H9 (cell line): ENCODE measurements around the gene ZCWPW2. TPM values are rescaled to one million over a fixed set of nuclear protein-coding genes. Genes with fewer than 3 reads are reported as not detected.

Experiments used
- DNase-seq: peaks from one replicate; pipeline ENCODE4 v3.0.0-alpha.2; 2017
- H2AFZ ChIP-seq: one replicate; pipeline ENCODE4 v1.6.1; 2013; ENCODE audit warnings: mild to moderate bottlenecking, low read length, control low read depth, moderate library complexity
- H2AK5ac ChIP-seq: 2 replicates; pipeline ENCODE4 v1.6.1; 2013; ENCODE audit warnings: low read length, control low read depth, mixed read lengths; ENCODE audit not compliant: insufficient read length
- H2BK120ac ChIP-seq: one replicate; pipeline ENCODE4 v1.6.1; 2013; ENCODE audit warnings: low read depth, mild to moderate bottlenecking, low read length, control low read depth, inconsistent platforms; ENCODE audit not compliant: poor library complexity, severe bottlenecking
- H2BK12ac ChIP-seq: 2 replicates; pipeline ENCODE4 v1.6.1; 2013; ENCODE audit warnings: low read length, control low read depth, mixed read lengths, low read depth; ENCODE audit not compliant: insufficient read length
- H2BK15ac ChIP-seq: 2 replicates; pipeline ENCODE4 v1.6.1; 2013; ENCODE audit warnings: low read depth, low read length, control low read depth
- H2BK20ac ChIP-seq: one replicate; pipeline ENCODE4 v1.6.1; 2013; ENCODE audit warnings: low read depth, mild to moderate bottlenecking, low read length, control low read depth, inconsistent platforms; ENCODE audit not compliant: poor library complexity, severe bottlenecking
- H2BK5ac ChIP-seq: 2 replicates; pipeline ENCODE4 v1.6.1; 2013; ENCODE audit warnings: low read length, control low read depth, mixed read lengths; ENCODE audit not compliant: insufficient read length
- H3K14ac ChIP-seq: 2 replicates; pipeline ENCODE4 v1.6.1; 2013; ENCODE audit warnings: low read length, control low read depth; ENCODE audit not compliant: insufficient read depth
- H3K18ac ChIP-seq: 2 replicates; pipeline ENCODE4 v1.6.1; 2013; ENCODE audit warnings: low read depth, mild to moderate bottlenecking, mixed read lengths, low read length, control low read depth; ENCODE audit not compliant: insufficient read length
- H3K23ac ChIP-seq: 2 replicates; pipeline ENCODE4 v1.6.1; 2013; ENCODE audit warnings: low read length, control low read depth, mixed read lengths, low read depth; ENCODE audit not compliant: insufficient read length
- H3K23me2 ChIP-seq: 2 replicates; pipeline ENCODE4 v1.6.1; 2013; ENCODE audit warnings: low read depth, mild to moderate bottlenecking, mixed read lengths, low read length, control low read depth; ENCODE audit not compliant: insufficient read length, poor library complexity, severe bottlenecking
- H3K27ac ChIP-seq: 2 replicates; pipeline ENCODE4 v1.5.1; 2013; ENCODE audit warnings: low read length, control low read depth, mixed read lengths, low read depth; ENCODE audit not compliant: insufficient read length
- H3K27me3 ChIP-seq: 2 replicates; pipeline ENCODE4 v1.6.1; 2013; ENCODE audit warnings: low read length, control low read depth, inconsistent platforms; ENCODE audit not compliant: insufficient read depth
- H3K4ac ChIP-seq: 2 replicates; pipeline ENCODE4 v1.6.1; 2013; ENCODE audit warnings: low read depth, mild to moderate bottlenecking, control low read depth, inconsistent platforms, low read length, moderate library complexity
- H3K4me1 ChIP-seq: 2 replicates; pipeline ENCODE4 v1.6.1; 2013; ENCODE audit warnings: low read length, control low read depth, inconsistent platforms; ENCODE audit not compliant: insufficient read depth
- H3K4me2 ChIP-seq: 2 replicates; pipeline ENCODE4 v1.6.1; 2013; ENCODE audit warnings: low read length, control low read depth, mixed read lengths; ENCODE audit not compliant: insufficient read length, insufficient read depth
- H3K56ac ChIP-seq: 2 replicates; pipeline ENCODE4 v1.6.1; 2013; ENCODE audit warnings: low read depth, mild to moderate bottlenecking, mixed read lengths, low read length, control low read depth; ENCODE audit not compliant: insufficient read length
- H3K79me1 ChIP-seq: 2 replicates; pipeline ENCODE4 v1.6.1; 2013; ENCODE audit warnings: low read depth, mild to moderate bottlenecking, moderate library complexity, low read length, control low read depth, inconsistent platforms; ENCODE audit not compliant: insufficient read depth, poor library complexity, severe bottlenecking
- H3K79me2 ChIP-seq: 2 replicates; pipeline ENCODE4 v1.6.1; 2013; ENCODE audit warnings: low read length, control low read depth, inconsistent platforms; ENCODE audit not compliant: insufficient read depth
- H3K9ac ChIP-seq: 2 replicates; pipeline ENCODE4 v1.6.1; 2013; ENCODE audit warnings: low read length, control low read depth, mixed read lengths; ENCODE audit not compliant: insufficient read length; ENCODE audit errors: extremely low read depth
- H3K9me3 ChIP-seq: one replicate; pipeline ENCODE4 v1.6.1; 2013; ENCODE audit warnings: low read depth, low read length, inconsistent platforms; ENCODE audit not compliant: control insufficient read depth
- H3T11ph ChIP-seq: one replicate; pipeline ENCODE4 v1.6.1; 2013; ENCODE audit warnings: mild to moderate bottlenecking, low read length, control low read depth, inconsistent platforms
- H4K20me1 ChIP-seq: one replicate; pipeline ENCODE4 v1.6.1; 2013; ENCODE audit not compliant: control insufficient read depth, insufficient read length, insufficient read depth
- H4K5ac ChIP-seq: 2 replicates; pipeline ENCODE4 v1.6.1; 2013; ENCODE audit warnings: low read depth, mild to moderate bottlenecking, mixed read lengths, low read length, control low read depth; ENCODE audit not compliant: insufficient read length
- H4K8ac ChIP-seq: replicated peaks from 2 replicates; pipeline ENCODE4 v1.6.1; 2013; ENCODE audit warnings: low read length, control low read depth, mixed read lengths, low read depth; ENCODE audit not compliant: insufficient read length
- H4K91ac ChIP-seq: 2 replicates; pipeline ENCODE4 v1.6.1; 2013; ENCODE audit warnings: low read depth, mild to moderate bottlenecking, moderate library complexity, mixed read lengths, low read length, control low read depth; ENCODE audit not compliant: insufficient read length
- H3K27ac Mint-ChIP-seq, 3 experiments: 2 replicates in 2 of 3; 3 replicates in 1 of 3; pipeline ENCODE4 v1.8.0; 2020 to 2021; ENCODE audit warnings: mixed read lengths in 3 of 3, mild to moderate bottlenecking in 1 of 3, moderate library complexity in 1 of 3
- H3K27me3 Mint-ChIP-seq: 2 replicates; pipeline ENCODE4 v1.8.0; 2021; ENCODE audit warnings: low read depth, mild to moderate bottlenecking, moderate library complexity, mixed read lengths
- H3K36me3 Mint-ChIP-seq, 3 experiments: 2 replicates in 2 of 3; 3 replicates in 1 of 3; pipeline ENCODE4 v1.8.0; 2020 to 2021; ENCODE audit warnings: low read depth in 3 of 3, mixed read lengths in 3 of 3; ENCODE audit not compliant: insufficient read depth in 1 of 3
- H3K4me1 Mint-ChIP-seq, 2 experiments: 2 replicates each; pipeline ENCODE4 v1.8.0; 2020; ENCODE audit warnings: mixed read lengths in 2 of 2
- H3K4me3 Mint-ChIP-seq, 2 experiments: 2 replicates in 1 of 2; 3 replicates in 1 of 2; pipeline ENCODE4 v1.8.0; 2020 to 2021; ENCODE audit warnings: mild to moderate bottlenecking in 2 of 2, mixed read lengths in 2 of 2, moderate library complexity in 1 of 2
- H3K9me3 Mint-ChIP-seq, 2 experiments: 2 replicates in 1 of 2; 3 replicates in 1 of 2; pipeline ENCODE4 v1.8.0; 2020; ENCODE audit warnings: mild to moderate bottlenecking in 2 of 2, mixed read lengths in 2 of 2, moderate library complexity in 1 of 2
- WGBS: extraction: QIAGEN DNeasy Blood & Tissue Kit; methylation state at CpG from one replicate; pipeline ENCODE4 v1.1.7; 2013; ENCODE audit warnings: missing lambda C conversion rate, low lambda C conversion rate, mixed read lengths; ENCODE audit not compliant: insufficient read length; ENCODE audit errors: extremely low coverage; 5-methylcytosine and 5-hydroxymethylcytosine counted together
- total RNA-seq: library from RNA; stranded (reverse); gene quantifications from 2 replicates; pipeline ENCODE4 v1.2.1, GENCODE V29; 2021
- TF ChIP-seq, protein P1 (sequence below): fragments of 200-600 bp; sonication (generic); conservative IDR thresholded peaks from 3 replicates; pipeline ENCODE4 v1.8.0; 2021; ENCODE audit warnings: antibody characterized with exemption, mild to moderate bottlenecking

The ZCWPW2 gene
- total RNA-seq, 1 experiment from 2014 or later, result 0.35 TPM

DNA sequence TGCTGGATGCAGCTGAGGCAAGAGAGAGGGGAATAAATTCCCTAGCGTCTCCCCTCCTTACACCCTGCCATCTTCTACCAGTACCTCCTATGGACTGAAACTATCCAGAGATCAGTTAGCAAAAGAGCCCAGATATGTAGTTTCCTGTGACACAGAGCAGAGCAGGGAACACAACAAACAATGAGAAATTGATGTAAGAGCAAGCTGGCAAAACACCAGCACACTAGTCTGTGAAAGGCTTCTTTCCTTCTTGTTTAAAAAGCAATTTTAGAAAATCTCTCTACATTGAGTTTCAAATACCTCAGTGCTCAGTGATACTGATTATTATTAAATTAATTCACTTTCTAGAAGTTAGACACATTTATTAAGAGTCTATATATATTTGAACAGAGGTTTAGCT is 215.7 kb downstream of the ZCWPW2 start:
- Histone ChIP-seq H3K18ac (no peak overlapping the region), H3T11ph (no peak overlapping the region), H2BK5ac (no peak overlapping the region), H3K4me2 (no peak overlapping the region), H3K23ac (no peak overlapping the region), H3K23me2 (no peaks in the 10 kb centered on the region), H2BK15ac (no peak overlapping the region), H2BK12ac (no peak overlapping the region), H3K9ac (no peak overlapping the region), H3K27me3 (no peaks in the 10 kb centered on the region), H3K79me1 (no peaks in the 10 kb centered on the region), H4K91ac (no peak overlapping the region), H2BK120ac (no peak overlapping the region), H3K79me2 (no peaks in the 10 kb centered on the region), H3K9me3 (no peaks in the 10 kb centered on the region), H3K4me1 (no peaks in the 10 kb centered on the region), H2AK5ac (no peak overlapping the region), H3K27ac (no peak overlapping the region), H4K8ac (no peak overlapping the region), H3K4ac (no peak overlapping the region), H3K14ac (no peak overlapping the region), H4K20me1 (no peaks in the 10 kb centered on the region), H2BK20ac (no peak overlapping the region), H3K56ac (no peak overlapping the region), H4K5ac (no peak overlapping the region), H2AFZ (no peak overlapping the region)
- no peaks in the 10 kb centered on the region; the same call in 1 of the 2 replicates for H3K27me3 Mint-ChIP-seq
- H3K36me3 Mint-ChIP-seq, result no peaks in the 10 kb centered on the region; a peak in 1 of 7 replicates
- H3K27ac Mint-ChIP-seq, result no peak overlapping the region
- no CpG with 5 or more reads among the region's 1 CpG for WGBS
- H3K4me1 Mint-ChIP-seq, result no peaks in the 10 kb centered on the region
- DNase-seq, result no peak
- TF ChIP-seq, protein P1, sequence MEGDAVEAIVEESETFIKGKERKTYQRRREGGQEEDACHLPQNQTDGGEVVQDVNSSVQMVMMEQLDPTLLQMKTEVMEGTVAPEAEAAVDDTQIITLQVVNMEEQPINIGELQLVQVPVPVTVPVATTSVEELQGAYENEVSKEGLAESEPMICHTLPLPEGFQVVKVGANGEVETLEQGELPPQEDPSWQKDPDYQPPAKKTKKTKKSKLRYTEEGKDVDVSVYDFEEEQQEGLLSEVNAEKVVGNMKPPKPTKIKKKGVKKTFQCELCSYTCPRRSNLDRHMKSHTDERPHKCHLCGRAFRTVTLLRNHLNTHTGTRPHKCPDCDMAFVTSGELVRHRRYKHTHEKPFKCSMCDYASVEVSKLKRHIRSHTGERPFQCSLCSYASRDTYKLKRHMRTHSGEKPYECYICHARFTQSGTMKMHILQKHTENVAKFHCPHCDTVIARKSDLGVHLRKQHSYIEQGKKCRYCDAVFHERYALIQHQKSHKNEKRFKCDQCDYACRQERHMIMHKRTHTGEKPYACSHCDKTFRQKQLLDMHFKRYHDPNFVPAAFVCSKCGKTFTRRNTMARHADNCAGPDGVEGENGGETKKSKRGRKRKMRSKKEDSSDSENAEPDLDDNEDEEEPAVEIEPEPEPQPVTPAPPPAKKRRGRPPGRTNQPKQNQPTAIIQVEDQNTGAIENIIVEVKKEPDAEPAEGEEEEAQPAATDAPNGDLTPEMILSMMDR, result no peak
- no peaks in the 10 kb centered on the region for H3K9me3 Mint-ChIP-seq
- H3K4me3 Mint-ChIP-seq, result no peak overlapping the region
